ENCODE results near the gene RAPGEF5.

DNA sequence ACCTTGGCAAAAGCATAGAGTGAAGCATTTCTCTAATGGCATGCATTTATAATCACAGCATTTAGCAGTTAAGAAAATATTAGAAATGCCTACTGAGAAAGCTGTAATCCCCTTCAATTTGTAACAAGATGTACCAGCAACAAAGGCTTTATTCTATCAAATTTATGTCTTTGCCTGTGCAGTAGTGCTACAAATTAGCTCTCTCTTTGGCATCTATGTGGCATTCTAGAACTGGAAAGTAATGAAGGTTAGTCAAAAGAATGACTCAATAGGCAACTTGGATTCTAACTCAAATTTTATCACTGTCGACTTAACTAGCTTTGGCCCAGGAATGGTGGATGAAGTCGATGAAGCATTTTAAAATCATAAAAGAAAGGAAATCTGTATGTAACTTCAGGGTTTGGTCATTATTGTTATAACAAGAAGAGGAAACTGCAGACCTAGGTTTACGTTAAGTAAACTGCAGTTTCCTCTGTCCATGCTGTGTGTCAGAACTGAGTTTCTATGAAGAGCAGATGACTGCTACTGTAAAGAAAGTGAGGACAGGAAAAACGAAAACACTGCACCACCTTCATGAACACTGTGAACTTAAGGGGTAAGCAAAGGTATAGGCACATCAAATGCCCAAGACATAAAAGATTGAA, 140.0 kb downstream of the RAPGEF5 start:
- TF ChIP-seq CTCF (IDR thresholded peaks at IDR 0.05 in 4 of 5, conservative IDR thresholded peaks at IDR 0.05 in 1 of 5) (no peak), POLR2A (IDR thresholded peaks at IDR 0.05) (no peak)

Measured in gastrocnemius medialis (tissue), 4 donors.